ENCODE data around the gene PLPPR1.
"Not testable (repeated sequence)": the region's sequence is repeated elsewhere in the genome, so short reads cannot be mapped to it uniquely, and the experiment has no call there.

- not testable (repeated sequence) for TF ChIP-seq CTCF, POLR2A (IDR thresholded peaks at IDR 0.05)
Observed at GRCh38 chr9:101327422-101327909, 298.9 kb downstream of the PLPPR1 start.
